ENCODE results near the gene PCSK7.

DNA sequence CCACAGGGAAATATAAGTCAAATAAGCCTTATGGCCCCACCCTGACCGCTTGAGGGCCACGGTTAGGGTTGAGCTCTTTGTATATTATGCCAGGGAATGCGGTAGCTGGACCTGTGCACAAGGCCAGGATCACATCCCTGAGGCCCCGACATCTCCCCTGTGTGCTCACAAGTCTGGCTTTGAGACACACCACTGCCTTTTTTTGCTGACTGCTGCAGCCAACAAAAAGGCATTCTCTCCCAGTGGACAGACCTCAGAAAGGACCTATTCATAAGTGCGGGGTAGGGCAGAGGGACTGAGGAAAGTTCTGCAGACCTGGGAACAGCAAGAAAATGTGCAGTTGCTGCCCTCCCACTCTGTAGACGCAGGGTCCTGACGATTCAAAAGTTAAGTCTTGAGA lies 56.8 kb downstream of the PCSK7 start:
- TF ChIP-seq POLR2AphosphoS5 (IDR thresholded peaks at IDR 0.05; ENCODE audit: low read depth, low read length): no peak
- TF ChIP-seq, protein P1, sequence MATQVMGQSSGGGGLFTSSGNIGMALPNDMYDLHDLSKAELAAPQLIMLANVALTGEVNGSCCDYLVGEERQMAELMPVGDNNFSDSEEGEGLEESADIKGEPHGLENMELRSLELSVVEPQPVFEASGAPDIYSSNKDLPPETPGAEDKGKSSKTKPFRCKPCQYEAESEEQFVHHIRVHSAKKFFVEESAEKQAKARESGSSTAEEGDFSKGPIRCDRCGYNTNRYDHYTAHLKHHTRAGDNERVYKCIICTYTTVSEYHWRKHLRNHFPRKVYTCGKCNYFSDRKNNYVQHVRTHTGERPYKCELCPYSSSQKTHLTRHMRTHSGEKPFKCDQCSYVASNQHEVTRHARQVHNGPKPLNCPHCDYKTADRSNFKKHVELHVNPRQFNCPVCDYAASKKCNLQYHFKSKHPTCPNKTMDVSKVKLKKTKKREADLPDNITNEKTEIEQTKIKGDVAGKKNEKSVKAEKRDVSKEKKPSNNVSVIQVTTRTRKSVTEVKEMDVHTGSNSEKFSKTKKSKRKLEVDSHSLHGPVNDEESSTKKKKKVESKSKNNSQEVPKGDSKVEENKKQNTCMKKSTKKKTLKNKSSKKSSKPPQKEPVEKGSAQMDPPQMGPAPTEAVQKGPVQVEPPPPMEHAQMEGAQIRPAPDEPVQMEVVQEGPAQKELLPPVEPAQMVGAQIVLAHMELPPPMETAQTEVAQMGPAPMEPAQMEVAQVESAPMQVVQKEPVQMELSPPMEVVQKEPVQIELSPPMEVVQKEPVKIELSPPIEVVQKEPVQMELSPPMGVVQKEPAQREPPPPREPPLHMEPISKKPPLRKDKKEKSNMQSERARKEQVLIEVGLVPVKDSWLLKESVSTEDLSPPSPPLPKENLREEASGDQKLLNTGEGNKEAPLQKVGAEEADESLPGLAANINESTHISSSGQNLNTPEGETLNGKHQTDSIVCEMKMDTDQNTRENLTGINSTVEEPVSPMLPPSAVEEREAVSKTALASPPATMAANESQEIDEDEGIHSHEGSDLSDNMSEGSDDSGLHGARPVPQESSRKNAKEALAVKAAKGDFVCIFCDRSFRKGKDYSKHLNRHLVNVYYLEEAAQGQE (IDR thresholded peaks at IDR 0.05; ENCODE audit: insufficient read depth in 1 of 2, low read depth in 2 of 2, low read length in 2 of 2): no peak
- TF ChIP-seq SIN3A (IDR thresholded peaks at IDR 0.05; ENCODE audit: borderline replicate concordance, insufficient read depth, low read length): no peak
